ENCODE data around the gene GCSH.

GRCh38 chr16:81097230-81097629 lies 1.0 kb upstream of the GCSH start:
- TF ChIP-seq EZH2 (IDR thresholded peaks at IDR 0.05) (no peak), CEBPB (IDR thresholded peaks at IDR 0.05; ENCODE audit: low read depth) (no peak), CTCF (IDR thresholded peaks at IDR 0.05 in 2 of 3, conservative IDR thresholded peaks at IDR 0.05 in 1 of 3; ENCODE audit: borderline replicate concordance in 1 of 3, insufficient read depth in 1 of 3, low read depth in 2 of 3, low read length in 2 of 3) (no peak), POLR2AphosphoS5 (IDR thresholded peaks at IDR 0.05; ENCODE audit: low read depth, low read length) (no peak), ZNF274 (IDR thresholded peaks at IDR 0.05; ENCODE audit: low read depth, low read length) (no peak), YY1 (IDR thresholded peaks at IDR 0.05; ENCODE audit: extremely low read depth, insufficient replicate concordance, low read depth, low read length) (no peak), ATF3 (IDR thresholded peaks at IDR 0.05) (no peak), EZH2phosphoT487 (IDR thresholded peaks at IDR 0.05; ENCODE audit: borderline replicate concordance) (no peak), POLR2A (IDR thresholded peaks at IDR 0.05; ENCODE audit: borderline replicate concordance, extremely low read depth, insufficient read depth, insufficient read length) (no peak), REST (IDR thresholded peaks at IDR 0.05; ENCODE audit: low read depth) (no peak)

Data from HCT116 (cell line).